GM19043 (cell line): ENCODE data around the gene HGS.
A peak's percentile ranks its signal among the peaks of the same experiment; 100 is the strongest.
"Not testable (repeated sequence)": the region's sequence is repeated elsewhere in the genome, so short reads cannot be mapped to it uniquely, and the experiment has no call there.

Experiments used
- ATAC-seq: cut with Tn5 transposase; IDR thresholded peaks from one replicate; pipeline ENCODE4 v1.9.1; 2021; ENCODE audit warnings: low read depth; ENCODE audit not compliant: unreplicated experiment

The HGS gene

DNA sequence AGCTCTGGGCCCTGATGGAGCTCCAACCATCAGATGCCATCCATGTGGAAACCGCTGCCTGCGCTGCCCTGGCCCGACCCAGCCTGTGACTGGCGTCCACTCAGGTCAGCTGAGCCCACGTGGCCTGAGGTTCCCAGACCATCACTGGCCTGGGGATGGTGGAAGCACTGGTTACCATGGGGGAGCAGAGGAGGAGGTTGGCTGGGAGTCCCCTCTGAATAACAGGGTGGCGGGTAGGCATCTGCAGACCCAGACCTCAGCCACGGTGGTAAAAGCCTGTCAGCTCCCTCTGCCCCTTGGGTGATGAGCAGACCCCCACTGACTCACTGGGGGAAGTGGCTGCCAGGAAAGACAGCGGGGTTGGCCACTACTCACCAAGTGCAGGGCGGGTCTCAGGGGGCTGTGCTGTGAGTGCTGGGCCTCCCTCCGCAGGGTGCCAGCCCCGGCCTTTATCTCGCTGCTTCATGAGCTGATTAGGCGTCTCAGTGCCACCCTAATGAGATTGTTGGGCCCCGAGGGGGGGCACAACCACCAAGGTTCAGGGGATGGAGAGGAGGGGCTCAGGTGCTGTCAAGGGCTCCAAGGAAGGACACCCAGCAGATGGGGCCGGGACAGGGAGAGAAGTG lies 27.6 kb upstream of the HGS start, which contains the start of gene PDE6G:
Gene PDE6G, minus strand, starts transcription at position 425 of the 626 bp plus-strand sequence. CDS start 3,237 bp downstream, outside the sequence.
- no peak for ATAC-seq

DNA sequence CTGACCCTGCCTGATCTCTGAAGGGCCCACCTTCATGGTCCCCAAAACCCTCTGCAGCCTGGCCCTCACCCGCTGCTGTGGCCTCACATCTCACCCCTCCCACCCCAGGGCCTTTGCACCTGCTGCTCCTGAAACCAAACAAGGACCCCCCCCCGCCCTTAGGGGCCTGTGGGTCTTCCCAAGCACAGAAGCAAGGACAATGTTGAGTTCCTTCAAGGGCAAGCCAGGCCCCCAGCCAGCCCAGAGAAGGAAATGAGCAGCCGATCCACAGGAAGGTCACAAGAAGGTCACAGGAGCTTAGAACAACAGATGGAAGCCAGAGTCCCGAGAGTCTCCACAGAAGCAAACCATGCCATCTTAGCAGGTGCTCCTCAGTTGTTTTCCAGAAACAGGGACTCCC lies 27.0 kb upstream of the HGS start:
- no peak for ATAC-seq

DNA sequence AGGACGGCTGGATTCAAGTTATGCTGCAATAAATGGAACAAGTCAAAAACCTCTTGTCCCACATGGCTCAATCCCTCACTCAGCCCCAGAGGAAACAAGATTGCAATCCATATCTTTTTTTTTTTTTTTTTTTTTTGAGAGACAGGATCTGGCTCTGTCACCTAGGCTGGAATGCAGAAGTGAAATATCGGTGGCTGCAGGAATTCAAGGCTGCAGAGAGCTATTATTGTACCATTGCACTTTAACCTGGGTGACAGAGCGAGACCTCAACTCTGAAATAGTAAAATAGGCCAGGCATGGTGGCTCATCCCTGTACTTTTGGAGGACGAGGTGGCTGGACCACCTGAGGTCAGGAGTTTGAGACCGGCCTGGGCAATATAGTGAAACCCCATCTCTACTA lies 24.8 kb upstream of the HGS start:
- ATAC-seq, result no peak

DNA sequence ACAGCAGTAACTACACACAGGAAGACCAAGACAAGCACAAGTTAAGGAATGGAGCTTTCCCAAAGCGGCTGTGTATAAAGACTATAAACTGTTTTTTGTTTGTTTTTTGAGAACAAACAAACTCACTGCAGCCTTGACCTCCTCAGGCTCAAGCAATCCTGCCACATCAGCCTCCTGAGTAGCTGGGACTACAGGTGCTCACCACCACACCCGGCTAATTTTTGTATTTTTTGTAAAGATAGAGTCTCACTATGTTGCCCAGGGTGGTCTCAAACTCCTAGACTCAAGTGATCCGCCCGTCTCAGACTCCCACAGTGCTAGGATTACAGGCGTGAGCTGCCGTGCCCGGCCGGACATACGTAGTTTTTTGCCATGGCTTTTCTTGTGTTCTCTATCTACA lies 23.4 kb upstream of the HGS start:
- ATAC-seq, result no peak

DNA sequence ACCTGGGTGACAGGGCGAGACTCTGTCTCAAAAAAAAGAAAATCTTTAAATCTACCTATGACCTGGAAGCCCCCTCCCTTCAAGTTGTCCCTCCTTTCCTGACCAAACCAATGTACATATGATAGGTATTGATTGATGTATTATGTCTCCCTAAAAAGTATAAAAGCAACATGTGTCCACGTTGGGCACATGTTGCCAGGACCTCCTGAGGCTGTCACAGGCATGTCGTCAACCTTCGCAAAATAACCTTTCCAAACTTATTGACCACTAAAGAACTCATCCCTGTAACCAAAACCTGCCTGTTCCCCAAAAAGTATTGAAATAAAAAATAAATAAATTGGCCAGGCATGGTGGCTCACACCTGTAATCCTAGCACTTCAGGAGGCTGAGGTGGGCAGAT lies 21.8 kb upstream of the HGS start:
- no peak for ATAC-seq

DNA sequence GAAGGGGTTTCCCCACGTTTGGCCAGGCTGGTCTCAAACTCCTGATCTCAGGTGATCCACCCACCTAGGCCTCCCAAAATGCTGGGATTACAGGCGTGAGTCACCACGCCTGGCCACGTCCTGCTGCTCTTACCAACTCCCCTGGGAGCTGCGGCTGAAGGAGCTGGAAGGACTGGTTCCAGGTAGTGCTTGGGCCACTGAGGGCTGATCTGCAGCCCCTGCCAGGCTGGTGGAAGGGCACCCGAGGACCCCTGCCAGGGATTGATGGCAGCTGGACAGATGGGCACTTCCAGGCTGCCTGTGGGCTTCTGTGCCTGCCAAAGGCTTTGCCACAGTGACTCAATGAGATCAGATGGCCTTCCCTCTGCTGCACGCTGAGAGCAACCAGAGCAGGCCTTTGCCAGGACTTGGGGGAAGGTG lies 19.8 kb upstream of the HGS start:
- no peak for ATAC-seq

DNA sequence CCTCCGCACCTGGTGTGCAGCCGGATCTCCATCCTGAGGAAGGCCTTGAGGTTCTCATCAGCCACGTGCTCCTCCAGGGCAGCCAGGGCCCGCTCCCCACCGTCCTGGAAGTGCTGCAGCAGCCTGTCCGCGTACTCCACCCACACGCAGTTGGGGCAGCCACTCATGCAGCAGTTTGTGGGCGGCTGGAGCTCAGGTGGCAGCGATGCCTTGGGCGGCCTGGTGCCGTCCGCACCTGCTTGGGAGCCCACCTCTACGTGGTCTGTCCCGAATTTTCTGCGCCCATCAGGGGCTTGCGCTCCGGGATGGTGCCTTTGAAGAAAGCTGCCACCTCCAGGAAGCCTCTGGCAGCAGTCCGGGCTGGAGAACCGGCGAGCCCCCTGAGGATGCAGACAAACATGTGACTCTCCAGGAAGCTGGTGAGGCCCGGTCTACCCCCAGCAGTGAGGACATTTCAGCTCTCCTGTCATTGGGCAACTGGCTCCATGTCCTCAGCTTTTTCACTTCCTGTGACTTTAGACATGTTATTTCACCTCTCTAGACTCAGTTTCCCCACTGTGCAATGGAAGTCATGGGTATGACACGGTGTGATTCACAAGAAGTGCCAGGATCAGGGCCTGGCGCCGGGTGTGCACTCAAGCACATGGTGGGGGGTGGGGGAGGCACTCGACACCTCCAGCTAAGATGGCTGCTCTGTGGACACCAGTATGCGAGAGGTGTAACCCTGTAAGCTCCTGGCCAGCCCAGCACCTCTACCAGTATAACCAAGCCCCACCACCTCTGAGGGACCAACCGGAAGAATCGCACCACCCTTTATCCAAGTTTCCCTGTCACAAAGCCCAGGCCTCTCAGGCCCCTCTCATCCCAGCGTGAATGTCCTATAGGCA lies 18.4 kb upstream of the HGS start:
- ATAC-seq, result no peak

DNA sequence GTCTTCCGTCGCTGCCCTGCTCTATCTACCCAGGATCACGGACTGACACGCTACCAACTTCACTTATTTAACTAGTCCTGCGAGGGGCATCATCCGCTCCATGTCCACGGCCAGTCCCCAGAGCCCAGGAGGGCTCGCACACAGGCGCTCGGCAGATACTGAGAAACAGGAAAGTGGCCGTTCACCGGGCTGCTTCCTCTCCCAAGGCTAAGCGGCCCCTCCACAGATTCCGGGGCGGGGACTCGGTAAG lies 17.8 kb upstream of the HGS start:
- peak; percentile 11 for ATAC-seq

DNA sequence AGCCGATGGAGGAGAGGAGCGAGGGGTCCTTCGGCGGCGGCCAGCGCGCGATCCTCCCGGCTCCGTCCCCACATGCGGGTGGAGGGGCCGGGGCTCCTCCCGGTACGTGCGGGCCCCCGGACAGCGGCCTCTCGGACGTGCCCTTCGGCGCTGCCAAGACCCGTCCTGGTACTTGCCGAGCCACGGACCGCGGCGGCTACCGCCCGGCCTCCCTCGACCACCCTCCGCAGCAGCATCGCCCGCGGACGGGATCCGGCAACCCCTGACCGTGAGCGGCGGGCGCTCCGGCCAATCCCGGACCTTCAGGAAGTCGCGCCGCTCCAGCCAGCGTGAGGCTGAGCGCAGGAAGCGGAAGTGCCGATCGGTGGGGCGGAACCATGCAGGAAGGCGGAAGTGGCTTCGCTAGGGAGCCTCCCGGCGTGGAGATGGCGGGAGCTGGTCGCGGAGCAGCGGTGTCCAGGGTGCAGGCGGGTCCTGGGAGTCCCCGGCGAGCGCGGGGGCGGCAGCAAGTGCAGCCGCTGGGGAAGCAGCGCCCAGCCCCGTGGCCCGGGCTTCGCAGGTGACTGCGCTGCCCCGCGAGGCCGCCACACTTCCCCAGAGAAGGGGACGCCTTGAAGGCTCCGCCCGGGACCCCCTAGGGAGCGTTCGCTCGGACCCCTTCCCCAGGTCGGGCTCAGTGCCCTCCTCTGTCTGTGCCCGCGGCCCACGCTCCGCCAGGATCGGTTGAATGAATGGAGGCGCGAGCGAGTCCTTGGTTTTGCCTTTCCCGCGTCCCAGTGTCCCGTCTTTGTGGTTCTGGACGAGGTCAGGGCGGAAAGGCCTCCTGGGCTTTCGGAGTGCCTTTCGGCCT lies 17.2 kb upstream of the HGS start, which contains the start of the genes CCDC137 and OXLD1:
Gene CCDC137, plus strand, starts transcription at position 396 of the 850 bp plus-strand sequence. Its CDS starts 30 bp downstream, at position 426.
Gene OXLD1, minus strand, starts transcription at position 264 of the 850 bp plus-strand sequence. Its CDS starts 28 bp downstream, at position 236.
- peak; percentile 90 for ATAC-seq

DNA sequence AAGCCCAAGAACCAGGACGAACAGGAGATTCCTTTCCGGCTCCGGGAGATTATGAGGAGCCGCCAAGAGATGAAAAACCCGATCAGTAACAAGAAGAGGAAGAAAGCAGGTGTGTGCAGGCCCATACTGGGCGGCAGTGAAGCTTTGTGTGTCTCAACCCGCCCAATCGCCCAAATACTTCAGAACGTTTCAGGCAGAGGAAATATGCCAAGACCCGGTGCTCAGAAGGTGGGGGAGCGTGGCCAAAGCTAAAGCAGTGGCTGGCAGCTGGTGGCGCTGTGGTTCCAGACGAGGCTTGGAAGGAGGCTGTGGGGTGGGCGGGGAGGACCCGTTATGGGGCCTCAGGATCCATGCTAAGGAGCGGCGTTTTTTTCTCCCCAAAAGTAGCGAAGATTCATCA lies 16.1 kb upstream of the HGS start:
- ATAC-seq, result no peak

DNA sequence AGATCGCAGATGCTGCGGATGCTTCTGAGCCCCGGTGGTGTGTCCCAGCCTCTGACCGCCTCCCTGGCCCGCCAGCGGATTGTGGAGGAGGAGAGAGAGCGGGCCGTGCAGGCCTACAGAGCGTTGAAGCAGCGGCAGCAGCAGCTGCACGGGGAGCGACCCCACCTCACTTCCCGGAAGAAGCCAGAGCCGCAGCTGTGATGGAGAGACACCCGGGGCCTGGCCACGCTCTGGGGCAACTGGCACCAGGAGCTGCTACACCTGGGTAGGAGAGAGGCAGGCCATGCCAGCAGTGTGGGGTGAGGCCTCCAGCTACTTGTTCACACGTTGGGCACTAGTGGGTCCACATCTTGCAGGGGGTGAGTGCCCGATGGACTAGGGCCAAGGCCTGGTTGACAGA lies 11.3 kb upstream of the HGS start:
- no peak for ATAC-seq

DNA sequence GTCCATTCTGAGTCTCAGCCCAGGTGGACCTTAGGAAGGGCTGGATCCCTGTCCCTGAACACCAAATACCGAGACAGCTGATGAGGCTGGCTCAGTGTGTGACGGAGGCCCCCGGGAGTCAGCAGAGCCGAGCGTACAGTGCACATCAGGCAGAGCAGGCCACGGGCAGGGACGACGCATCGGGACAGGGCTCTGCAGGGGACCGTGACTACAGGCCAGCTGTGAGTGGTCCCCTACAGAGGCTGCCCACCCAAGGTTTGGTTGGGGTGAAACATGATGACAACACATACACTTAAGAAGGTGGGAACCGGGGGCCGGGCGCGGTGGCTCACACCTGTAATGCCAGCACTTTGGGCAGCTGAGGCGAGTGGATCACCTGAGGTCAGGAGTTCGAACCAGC lies 10.9 kb upstream of the HGS start:
- no peak for ATAC-seq

DNA sequence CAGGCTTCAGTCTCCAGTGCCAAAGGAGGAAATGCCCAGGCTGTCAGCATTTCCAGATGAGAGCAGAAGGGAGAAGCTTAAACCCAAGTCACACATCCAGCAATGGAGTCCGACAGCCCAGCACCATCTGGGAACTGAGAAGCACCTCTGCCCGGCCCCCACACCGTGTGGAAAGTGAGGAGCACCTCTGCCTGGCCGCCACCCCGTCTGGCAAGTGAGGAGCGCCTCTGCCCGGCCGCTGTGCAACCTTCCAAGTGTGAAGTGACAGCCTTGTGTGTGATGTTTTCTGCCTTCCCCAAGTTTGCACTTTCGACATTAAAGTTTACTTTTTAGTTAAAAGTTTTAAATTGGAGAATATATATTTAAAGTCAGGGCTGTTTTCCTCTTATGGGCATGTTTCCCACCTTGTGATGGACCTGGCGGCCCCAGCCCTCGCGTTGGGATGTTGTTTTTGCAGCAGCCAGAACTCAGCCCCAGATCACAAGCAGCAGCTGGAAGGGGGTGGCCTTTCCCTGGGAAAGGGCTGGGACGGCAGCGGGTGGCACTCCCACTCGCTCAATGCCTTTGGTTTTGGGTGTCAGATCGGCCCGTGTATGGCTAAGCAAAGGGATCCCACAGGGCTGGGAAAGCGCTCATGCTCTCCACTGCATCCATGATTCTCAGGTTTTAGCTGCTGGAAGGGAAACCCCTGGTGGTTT lies 10.1 kb upstream of the HGS start:
- ATAC-seq, result no peak

DNA sequence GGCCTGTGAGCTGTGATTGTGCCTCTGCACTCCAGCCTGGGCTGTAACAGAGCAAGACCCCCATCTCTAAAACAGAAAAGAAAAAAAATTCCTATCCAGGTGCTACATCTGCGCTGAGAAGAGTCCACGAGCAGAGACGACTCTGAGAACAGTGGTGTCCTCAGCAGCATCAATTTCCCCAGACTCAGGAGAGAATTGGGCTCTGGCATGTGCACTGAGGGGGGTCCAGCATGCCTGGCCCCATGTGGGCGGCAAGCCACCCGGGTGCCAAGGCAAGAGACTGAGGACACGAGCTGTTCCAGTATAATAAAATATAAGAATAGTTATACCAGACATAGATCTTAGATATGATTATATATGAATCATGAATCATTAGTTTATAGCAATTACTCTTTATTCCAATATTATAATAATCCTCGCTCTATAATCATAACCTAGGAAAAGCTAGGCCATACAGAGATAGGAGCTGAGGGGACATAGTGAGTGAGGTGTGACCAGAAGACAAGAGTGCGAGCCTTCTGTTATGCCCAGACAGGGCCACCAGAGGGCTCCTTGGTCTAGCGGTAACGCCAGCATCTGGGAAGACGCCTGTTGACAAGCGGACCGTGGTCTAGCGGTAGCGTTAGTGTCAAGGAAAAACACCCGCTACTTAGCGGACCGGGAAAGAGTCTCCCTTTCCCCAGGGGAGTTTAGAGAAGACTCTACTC lies 8.1 kb upstream of the HGS start:
- not testable (repeated sequence) for ATAC-seq

DNA sequence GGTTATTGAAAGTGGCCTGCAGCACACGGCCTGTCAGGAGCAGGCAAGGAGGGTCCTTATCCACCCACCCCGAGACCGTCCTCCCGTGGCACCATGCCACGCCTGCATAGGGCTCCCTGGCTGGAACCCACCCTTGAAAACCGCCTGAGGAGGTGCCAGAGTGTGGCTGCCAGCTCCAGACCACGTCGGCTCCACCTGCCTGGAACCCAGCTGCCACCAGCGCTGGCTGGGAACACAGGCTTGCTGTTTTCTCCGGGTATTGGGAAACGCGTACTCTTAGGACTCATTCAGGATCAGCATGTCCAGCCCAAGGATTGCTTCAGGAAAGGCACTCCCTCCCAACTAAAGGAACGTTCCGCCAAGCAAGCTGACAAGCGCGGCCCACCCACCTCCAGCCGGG lies 6.9 kb upstream of the HGS start:
- ATAC-seq, result no peak

DNA sequence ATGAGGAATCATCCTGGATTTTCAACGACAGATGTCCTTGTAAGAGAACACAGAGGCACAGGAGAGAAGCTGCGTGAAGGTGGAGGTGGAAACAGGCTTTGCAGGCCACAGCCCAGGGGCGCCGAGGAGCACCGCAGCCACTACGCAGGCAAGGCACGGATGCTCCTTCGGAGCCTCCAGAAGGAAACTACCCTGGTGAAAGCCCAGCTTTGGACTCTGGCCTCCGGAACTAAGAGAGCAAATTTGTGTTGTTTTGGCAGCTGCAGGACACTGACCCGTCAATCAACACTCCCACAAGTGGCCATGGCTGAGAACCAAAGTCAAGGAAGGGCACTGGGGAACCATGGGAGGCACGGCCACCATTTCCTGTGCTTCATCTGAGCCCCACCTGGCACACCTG lies 3.7 kb upstream of the HGS start:
- no peak for ATAC-seq

DNA sequence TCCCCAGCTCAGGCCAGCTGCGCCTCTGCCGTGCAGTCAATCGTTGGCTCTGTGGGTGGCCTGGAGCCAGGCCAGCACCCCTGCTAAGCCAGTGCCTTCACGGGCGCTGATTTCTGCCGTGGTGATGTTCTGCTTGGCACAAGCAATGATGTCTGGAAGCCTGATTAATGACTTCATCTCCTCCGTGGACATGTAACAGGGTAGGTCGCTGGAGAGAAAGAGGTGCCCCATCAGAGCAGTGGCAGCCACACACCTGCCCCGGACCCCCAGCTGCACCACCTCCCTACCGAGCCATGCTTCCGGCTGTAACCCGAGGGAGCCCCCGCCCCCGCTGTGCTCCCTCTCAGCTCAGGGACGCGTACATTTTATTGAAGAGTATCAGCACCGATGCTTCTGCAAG lies 2.1 kb upstream of the HGS start:
- ATAC-seq, result no peak

DNA sequence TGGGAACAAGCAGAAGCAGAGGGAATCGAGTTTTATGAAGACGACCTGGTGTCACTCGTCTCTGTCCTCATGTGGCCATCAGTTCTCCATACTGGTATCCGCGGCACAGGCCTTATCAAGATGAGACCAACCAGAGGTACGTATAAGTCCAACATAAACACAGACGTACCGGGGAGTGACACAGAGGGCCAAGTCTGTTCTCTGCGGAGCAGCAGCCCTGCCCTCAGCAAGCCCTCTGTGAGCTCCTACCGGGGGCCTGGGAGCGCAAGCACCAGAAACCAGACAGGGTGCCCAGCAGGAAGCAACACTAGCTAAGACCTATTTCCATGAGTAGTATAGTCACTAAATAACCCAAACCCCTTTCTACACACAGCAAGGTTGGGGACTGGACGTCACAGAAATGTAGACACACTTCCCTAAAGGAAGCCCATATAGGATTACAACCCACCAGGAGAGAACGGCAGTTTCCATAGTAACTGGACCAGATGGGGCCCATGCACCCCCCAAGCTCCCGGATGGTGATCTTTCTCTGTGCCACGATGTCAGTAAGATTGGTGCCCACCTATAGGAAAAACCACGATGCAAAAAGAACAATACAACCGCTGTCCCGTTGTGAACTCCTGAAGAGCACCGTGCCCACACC lies 1.1 kb upstream of the HGS start:
- ATAC-seq, result no peak

DNA sequence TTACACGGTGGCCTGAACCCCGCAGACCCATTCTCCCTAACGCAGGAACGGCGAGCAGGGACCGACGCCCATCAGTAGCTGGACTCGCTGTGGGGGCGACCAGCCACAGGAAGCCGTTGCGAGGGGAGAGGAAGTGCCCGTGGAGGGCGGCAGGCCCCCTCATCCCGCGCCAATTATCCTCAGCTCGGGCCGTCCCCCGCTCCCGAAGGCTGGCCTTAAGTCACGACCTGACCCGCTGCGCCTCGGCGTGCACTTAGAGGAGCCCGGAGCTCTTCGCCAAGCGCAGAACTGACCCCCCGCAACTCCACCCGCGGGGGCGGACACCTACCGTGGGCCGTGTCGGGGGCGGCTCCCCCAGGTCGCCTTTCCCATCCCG lies 615 bp upstream of the HGS start:
- ATAC-seq, result peak; percentile 6
